Central memory CD4-positive, alpha-beta T cell (primary cell): ENCODE results near the gene TAF9.
A peak's percentile ranks its signal among the peaks of the same experiment; 100 is the strongest.
"Not testable (repeated sequence)": the region's sequence is repeated elsewhere in the genome, so short reads cannot be mapped to it uniquely, and the experiment has no call there.

Experiments used
- DNase-seq: peaks from one replicate; pipeline ENCODE4 v3.0.0; 2022

The TAF9 gene

GRCh38 chr5:69335341-69335935 is 33.9 kb downstream of the TAF9 start:
- DNase-seq = no peak

GRCh38 chr5:69334793-69335268 is 34.5 kb downstream of the TAF9 start:
- DNase-seq = peak; percentile 65

GRCh38 chr5:69333668-69334315 is 35.5 kb downstream of the TAF9 start:
- not testable (repeated sequence) for DNase-seq

- no peak for DNase-seq
Measured at GRCh38 chr5:69331528-69332445, 37.5 kb downstream of the TAF9 start.

GRCh38 chr5:69329905-69330489 is 39.3 kb downstream of the TAF9 start:
- DNase-seq = no peak

GRCh38 chr5:69326365-69326764 is 43.0 kb downstream of the TAF9 start:
- no peak for DNase-seq

GRCh38 chr5:69317391-69317790 is 51.9 kb downstream of the TAF9 start:
- no peak for DNase-seq

GRCh38 chr5:69315972-69316371 is 53.3 kb downstream of the TAF9 start:
- no peak for DNase-seq
